Measurements from ENCODE around the gene SAPCD2. TPM values are rescaled to one million over a fixed set of nuclear protein-coding genes. Genes with fewer than 3 reads are reported as not detected.

Gene SAPCD2
- total RNA-seq, 1 experiment from 2014 or later, result 15.7 TPM

DNA sequence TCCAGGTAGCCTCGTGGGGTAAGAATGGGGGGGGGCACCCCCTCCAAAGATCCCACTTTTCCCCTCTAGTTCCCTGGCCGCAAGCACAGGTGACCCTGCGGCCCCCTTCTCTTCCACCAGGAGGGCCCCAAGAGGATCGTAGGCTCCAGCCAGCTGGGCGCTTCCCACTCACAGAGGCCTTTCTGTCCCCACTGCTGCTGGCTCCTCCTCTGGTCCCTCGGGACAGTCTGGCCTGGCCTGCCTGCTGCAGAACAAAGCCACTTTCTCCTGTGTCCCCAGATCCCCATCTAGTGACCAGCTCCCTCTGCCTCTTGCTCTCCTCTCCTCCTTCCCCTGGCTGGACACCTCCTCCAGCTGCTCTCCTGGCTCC lies 534 bp upstream of the SAPCD2 start:
- TF ChIP-seq, protein P1, sequence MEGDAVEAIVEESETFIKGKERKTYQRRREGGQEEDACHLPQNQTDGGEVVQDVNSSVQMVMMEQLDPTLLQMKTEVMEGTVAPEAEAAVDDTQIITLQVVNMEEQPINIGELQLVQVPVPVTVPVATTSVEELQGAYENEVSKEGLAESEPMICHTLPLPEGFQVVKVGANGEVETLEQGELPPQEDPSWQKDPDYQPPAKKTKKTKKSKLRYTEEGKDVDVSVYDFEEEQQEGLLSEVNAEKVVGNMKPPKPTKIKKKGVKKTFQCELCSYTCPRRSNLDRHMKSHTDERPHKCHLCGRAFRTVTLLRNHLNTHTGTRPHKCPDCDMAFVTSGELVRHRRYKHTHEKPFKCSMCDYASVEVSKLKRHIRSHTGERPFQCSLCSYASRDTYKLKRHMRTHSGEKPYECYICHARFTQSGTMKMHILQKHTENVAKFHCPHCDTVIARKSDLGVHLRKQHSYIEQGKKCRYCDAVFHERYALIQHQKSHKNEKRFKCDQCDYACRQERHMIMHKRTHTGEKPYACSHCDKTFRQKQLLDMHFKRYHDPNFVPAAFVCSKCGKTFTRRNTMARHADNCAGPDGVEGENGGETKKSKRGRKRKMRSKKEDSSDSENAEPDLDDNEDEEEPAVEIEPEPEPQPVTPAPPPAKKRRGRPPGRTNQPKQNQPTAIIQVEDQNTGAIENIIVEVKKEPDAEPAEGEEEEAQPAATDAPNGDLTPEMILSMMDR (IDR thresholded peaks at IDR 0.05; ENCODE audit: unreplicated experiment), result no peak
- DNase-seq (ENCODE audit: unreplicated experiment), result no peak
- Mint-ChIP-seq H3K9me3 (ENCODE audit: unreplicated experiment) (no peaks in the 10 kb centered on the region), H3K36me3 (ENCODE audit: insufficient read depth, unreplicated experiment) (no peaks in the 10 kb centered on the region), H3K27me3 (ENCODE audit: insufficient read depth, unreplicated experiment) (no peaks in the 10 kb centered on the region), H3K27ac (ENCODE audit: low read depth, unreplicated experiment) (no peak overlapping the region), H3K4me3 (ENCODE audit: unreplicated experiment) (peak overlapping the region; percentile 72), H3K4me1 (ENCODE audit: insufficient read depth, unreplicated experiment) (peaks cover 11% of the 10 kb centered on the region)
- intact Hi-C loops (cut with micrococcal nuclease), result no loop called here
- ChIA-PET CTCF (interaction anchor here (0.7 to 10.9 kb wide), 5 partner anchors 11 to 85 kb away, joined by 3 to 170 read pairs (median 6); partner anchors contain the start of genes ABCA2, FUT7 and NPDC1), POLR2A (interaction anchor here (0.7 to 3.3 kb wide), 11 partner anchors 11 to 457 kb away, joined by 3 to 22 read pairs (median 4); partner anchors contain the start of genes MAN1B1, RABL6 and TUBB4B)
- BruUV-seq (replicated peaks), result no TSS peak

- POLR2A ChIA-PET, result interaction anchor here (0.7 to 3.3 kb wide), 6 partner anchors 9 to 22 kb away, joined by 4 to 22 read pairs (median 6); partner anchors contain the start of gene MAN1B1
- no TSS peak for BruUV-seq (replicated peaks)
Measured at GRCh38 chr9:137069508-137070091, 757 bp downstream of the SAPCD2 start.

GRCh38 chr9:137068539-137069507 lies 1.5 kb downstream of the SAPCD2 start:
- intact Hi-C loops (cut with micrococcal nuclease), result no loop called here
- no peak for DNase-seq (ENCODE audit: unreplicated experiment)
- no TSS peak for BruUV-seq (replicated peaks)
- Mint-ChIP-seq H3K4me1 (ENCODE audit: insufficient read depth, unreplicated experiment) (peaks cover 16% of the 10 kb centered on the region), H3K36me3 (ENCODE audit: insufficient read depth, unreplicated experiment) (no peaks in the 10 kb centered on the region), H3K4me3 (ENCODE audit: unreplicated experiment) (peak overlapping the region; percentile 40), H3K27ac (ENCODE audit: low read depth, unreplicated experiment) (no peak overlapping the region), H3K9me3 (ENCODE audit: unreplicated experiment) (no peaks in the 10 kb centered on the region), H3K27me3 (ENCODE audit: insufficient read depth, unreplicated experiment) (no peaks in the 10 kb centered on the region)
- TF ChIP-seq, protein P1 (IDR thresholded peaks at IDR 0.05; ENCODE audit: unreplicated experiment), result no peak
- POLR2A ChIA-PET, result interaction anchor here (0.7 to 3.3 kb wide), 10 partner anchors 8 to 22 kb away, joined by 3 to 22 read pairs (median 8); partner anchors contain the start of genes MAN1B1 and NPDC1
- CTCF ChIA-PET, result interaction anchor here (0.6 to 10.9 kb wide), 19 partner anchors 8 to 303 kb away, joined by 3 to 170 read pairs (median 4); partner anchors contain the start of genes ABCA2, FUT7, NPDC1 and UAP1L1

More at GRCh38 chr9:137069508-137070091, 757 bp downstream of the SAPCD2 start:
- Mint-ChIP-seq H3K4me3 (ENCODE audit: unreplicated experiment) (peak overlapping the region; percentile 72), H3K9me3 (ENCODE audit: unreplicated experiment) (no peaks in the 10 kb centered on the region), H3K4me1 (ENCODE audit: insufficient read depth, unreplicated experiment) (peaks cover 11% of the 10 kb centered on the region), H3K27ac (ENCODE audit: low read depth, unreplicated experiment) (no peak overlapping the region), H3K36me3 (ENCODE audit: insufficient read depth, unreplicated experiment) (no peaks in the 10 kb centered on the region), H3K27me3 (ENCODE audit: insufficient read depth, unreplicated experiment) (no peaks in the 10 kb centered on the region)
- DNase-seq (ENCODE audit: unreplicated experiment), result no peak
- intact Hi-C loops (cut with micrococcal nuclease), result no loop called here
- TF ChIP-seq, protein P1 (IDR thresholded peaks at IDR 0.05; ENCODE audit: unreplicated experiment), result no peak
- CTCF ChIA-PET, result interaction anchor here (0.7 to 10.9 kb wide), 7 partner anchors 14 to 282 kb away, joined by 3 to 170 read pairs (median 6); partner anchors contain the start of genes ABCA2, FUT7 and NPDC1

Data from MCF 10A (cell line).